Hematopoietic multipotent progenitor cell treated with erythropoietin and hydrocortisone succinate and interleukin-3 and kit ligand, for 6 days (in vitro differentiated cells): ENCODE data around the gene SLC6A6.
"Not testable (repeated sequence)": the region's sequence is repeated elsewhere in the genome, so short reads cannot be mapped to it uniquely, and the experiment has no call there.

Experiments
- DNase-seq: peaks from one replicate; pipeline ENCODE4 v3.0.0-alpha.2; 2015

Gene SLC6A6

DNA sequence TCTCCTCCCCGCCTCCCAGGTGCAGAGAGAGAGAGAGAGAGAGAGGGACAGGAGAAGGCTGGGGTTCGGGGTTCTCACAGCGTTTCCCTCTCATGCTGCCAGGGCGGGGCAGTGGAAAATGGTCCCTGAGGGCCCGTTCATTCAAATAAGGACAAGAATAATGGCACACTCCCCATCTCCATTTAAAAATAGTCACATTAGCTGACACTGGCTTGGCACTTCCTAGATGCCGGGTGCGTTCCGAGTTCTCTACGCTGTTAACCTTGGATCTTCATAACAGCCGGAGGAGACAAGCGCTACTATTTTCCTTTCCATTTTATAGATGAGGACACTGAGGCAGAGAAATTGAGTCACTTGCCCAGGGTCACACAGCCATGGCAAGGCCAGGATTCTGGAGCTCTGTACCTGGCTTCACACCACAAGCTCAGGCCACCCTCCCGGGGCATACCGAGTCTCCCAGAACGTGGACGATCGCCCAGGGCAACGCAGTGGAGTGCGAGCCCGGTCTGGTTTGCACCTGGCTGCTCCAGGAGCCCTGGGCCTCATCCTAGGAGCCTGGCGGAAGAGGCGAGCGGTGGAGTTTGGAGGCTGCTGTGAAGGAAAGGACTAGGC lies 608 bp upstream of the SLC6A6 start:
- DNase-seq = no peak

DNA sequence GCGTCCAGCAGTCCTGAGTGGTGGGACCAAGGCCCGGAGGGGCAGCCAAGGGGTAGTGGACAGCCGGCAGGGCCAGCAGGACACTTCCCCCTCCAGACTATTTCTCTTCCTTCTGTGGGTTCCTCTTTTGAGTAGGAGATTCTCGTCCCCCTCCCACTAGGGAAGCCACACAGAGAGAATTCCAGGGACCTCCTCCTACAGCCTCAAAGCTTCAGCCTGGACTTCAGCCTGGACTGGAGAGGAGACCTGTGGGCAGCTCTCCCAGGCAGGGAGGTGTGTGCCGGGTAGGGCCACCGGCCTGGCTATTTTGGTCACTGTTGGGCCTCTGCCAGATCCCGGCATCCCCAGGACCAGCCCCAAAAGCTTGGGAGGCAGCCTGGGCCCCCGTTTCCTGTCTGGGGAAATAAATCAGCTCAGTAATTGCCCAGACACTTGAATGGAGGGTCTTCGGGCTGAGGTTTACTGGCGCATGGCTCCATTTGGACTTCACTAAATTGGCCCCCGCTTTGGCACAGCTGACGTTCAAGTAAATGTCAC lies 1.3 kb downstream of the SLC6A6 start:
- peak; percentile 43 for DNase-seq

DNA sequence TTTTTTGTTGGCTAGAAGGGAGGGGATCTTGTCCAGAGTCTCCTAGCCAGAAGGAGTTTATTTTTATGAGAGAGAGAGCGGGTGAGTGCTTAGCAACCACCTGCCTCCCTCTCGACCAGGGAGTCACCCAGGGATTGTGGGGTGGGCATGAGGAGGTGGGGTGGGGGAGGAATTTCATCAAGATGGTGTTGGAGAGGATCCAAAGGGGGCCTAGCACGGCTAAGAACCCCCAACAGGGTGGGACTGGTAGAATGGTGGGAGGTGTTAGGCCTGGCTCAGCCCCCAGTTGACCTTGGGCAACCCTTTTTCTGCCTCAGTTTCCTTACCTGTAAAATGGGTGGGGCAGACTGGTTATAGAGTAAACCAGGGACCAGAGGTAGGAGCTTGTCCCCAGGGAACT lies 1.8 kb downstream of the SLC6A6 start:
- no peak for DNase-seq

DNA sequence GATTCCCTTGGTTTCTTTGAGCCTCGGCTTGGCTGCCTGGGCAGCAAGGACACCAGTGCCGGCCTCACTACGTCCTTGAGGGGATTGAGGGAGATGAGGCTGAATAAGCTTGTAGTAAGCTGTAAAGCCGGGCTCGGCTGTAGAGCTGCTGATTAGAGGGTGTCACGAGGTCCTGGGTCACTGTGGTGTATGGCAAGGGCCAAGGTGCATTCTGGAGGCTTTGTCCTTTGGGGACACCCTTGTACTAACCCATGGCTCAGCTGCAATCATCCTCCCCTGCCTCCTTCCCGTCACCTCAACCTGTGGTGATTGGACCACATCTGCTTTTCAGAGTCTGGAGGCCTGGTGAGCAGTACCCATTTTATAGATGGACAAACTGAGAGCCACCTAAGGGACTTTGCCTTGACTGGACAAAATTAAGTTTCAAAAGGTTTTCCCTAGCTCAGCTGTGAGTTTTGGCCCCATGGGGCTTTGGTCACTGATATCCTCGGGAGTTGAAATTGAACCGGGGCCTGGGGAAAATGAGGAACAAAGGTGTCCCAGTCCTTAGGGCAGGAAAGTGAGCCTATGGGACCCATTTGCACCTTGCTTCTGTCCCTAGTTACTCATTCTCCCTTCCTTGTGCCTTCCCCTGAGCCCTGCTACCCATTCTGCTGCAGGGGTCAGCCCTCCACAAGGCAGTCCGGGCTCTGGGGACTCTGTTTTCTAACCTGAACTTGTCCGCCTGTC lies 2.4 kb downstream of the SLC6A6 start:
- DNase-seq = peak; percentile 32

DNA sequence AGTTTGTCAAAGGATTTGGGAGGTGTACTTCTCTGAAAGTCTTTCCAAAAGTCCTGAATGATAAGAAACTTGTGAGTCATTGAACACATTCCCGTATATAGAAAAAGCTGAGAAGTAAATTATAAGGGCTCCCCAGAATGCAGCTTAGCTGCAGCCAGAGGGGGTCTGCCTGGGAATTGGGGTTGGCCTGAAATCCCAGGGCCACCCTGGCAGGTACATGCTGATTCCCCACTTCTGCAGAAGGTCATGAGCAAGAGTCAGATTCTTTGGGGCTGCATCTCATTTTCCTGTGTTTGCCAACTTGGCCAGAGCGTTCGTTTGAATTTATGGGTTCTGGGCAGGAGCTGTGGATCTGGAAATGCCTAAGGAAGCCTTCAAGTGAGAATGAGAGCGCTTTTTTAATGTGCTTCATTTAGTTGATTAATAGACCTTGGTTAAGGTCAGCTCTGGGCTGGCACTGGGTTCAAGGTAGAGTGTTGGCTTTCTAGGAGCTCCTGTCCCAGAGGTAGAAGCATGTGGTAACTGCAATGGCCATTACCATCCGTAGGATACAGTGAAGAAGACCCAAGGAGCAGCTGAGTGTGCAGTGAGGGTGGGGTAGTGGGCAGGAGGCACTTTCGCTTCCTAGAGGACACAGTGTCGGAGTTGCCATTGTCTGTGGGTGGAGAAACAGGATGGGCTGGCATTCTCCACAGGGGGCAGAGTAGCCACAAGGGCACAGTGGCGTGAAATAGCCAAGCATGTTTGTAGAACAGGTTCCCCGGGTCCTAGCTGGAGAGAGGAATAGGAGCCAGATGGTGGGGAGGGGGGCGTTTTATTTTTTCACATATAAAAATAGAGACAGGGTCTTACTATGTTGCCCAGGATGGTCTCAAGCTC lies 3.2 kb downstream of the SLC6A6 start:
- no peak for DNase-seq

DNA sequence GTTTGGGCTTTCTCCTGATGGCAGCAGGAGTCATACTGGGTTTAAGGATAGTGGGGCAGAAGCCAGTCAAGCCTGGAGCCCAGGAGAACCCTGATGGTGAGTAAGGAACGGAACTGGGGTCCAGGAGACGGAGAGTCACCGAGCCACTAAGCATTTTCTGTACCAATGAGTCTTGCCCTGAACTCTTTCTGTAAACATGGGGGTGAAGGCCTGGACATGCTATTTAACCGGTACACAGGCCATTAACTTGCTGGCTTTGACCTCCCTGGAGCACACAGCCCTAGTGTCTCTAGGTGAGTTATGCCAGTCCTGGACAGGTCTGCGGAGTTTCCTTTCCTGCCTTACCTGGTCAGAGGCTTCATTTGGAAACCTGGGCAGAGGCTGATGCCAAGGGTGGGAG lies 3.9 kb downstream of the SLC6A6 start:
- DNase-seq = no peak

DNA sequence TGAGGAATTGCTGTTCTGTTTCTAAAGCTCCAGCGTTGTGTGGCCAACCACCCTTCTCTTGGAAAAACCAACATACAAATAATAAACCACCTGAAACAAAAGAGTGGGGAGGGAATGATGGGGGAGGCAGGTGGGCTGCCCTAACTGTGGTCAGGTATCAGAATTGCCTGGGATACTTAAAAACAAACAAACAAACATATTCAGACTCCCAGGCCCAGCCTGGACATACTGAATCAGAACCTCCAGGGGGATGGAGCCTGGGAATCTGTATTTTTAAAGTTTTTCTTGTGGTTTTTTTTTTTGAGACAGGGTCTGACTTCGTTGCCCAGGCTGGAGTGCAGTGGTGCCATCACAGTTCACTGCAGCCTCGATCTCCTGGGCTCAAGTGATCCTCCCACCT lies 4.4 kb downstream of the SLC6A6 start:
- no peak for DNase-seq

DNA sequence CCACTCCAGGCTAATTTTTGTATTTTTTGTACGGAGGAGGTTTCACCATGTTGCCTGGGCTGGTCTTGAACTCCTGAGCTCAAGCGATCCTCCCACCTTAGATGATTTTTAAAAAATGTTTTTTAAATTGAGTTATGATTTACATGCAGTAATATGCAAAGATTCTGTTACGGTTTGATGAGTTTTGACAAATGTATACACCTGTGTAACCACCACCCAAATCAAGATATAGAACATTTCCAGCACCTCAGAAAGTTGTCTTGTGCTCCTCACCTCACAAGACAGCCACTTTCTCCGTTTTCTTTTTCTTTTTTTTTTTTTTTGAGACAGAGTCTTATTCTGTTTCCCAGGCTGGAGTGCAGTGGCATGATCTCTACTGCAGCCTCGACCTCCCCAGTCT lies 4.8 kb downstream of the SLC6A6 start:
- DNase-seq = no peak

DNA sequence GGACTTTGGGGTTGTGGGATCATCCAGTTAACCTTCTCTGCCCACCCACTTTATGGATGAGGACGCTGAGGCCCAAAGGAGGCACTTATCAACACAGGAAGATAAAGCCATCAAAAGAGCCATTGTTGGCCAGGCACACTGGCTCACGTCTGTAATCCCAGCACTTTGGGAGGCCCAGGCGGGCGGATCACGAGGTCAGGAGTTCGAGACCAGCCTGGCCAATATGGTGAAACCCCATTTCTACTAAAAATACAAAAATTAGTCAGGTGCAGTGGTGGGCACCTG lies 7.3 kb downstream of the SLC6A6 start:
- DNase-seq = not testable (repeated sequence)

DNA sequence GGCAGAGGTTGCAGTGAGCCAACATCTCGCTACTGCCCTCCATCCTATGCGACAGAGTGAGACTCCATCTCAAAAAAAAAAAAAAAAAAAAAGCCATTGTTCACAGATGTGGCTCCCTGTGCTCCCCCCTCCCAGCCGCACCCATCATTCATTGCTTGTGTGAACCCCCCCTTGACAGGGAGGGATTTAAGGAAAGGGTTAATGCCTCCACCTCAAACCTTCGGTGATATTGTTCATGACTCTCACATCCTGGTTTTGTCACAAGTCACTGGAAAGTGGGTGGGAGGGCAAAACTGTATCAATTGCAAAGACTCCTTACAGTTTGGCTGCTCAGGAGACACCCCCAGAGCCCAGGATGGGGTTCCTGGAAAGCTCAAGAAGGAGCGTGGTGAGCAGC lies 7.7 kb downstream of the SLC6A6 start:
- no peak for DNase-seq

DNA sequence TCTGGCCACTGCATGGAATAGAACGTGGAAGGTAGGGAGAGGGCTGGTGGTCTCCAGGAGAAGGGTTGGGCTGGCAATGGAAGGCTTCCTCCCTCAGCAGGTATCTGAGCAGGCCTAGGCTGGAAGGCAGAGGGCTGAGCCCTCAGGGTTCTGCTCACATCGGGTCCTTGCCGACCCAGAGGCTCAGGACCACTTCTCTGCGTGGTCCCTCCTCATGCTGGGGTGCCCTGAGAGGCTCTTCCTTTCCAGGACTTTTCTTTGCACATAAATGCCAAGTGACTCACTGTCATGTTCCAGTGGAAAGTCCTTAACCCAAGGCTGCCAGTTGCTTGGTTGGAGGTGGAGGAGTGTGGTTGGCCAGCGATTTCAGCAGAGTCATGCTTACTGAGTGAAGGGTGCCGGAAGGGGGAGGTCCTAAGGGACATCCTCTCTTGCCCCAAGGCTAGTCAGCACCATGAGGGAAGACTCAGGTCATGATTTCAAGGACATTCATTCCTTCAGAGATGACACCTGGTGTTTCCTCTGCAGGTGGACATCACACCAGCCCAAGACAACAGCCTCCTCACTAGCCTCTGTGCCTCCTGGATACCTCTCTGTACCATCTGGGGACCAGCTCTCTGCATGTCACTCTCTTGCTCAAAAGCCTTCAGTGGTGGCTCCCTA lies 8.2 kb downstream of the SLC6A6 start:
- DNase-seq = peak; percentile 93

DNA sequence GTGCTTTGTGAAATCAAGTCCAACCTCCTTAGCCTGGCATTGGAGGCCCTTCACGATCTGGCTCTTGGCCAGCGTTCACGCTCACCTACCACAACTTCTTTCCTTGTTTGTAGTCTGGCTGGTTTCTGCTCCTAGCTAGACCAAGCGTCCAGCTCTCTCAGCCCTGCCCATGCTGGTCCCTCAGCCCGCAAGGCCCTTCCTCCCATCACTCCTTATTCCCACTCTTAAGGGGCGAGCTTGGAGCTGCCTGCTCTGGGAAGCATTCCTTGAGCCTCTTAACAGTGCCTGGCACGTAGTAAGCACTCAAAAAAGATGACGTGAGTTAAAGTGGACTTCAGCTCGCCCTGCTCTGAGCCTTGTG lies 8.7 kb downstream of the SLC6A6 start:
- no peak for DNase-seq

DNA sequence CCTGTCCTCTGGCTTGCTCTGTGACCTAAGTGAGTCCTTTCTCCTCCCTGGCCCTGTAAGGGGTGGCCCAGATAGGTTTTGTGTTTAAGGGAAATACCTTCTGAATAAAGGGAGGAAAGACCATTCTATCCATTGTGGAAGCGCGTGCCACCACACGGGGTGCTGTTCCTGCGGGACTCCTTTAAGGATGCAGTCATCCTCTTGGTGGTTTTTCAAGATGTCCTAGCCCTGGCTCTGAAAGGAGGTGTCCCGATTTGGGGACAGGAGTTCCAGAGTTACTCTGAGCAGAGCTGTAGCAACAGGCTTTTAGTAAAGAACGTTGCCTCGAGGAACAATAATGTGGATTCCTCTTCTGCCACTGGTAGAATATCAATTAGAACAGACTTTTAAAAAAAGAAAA lies 9.6 kb downstream of the SLC6A6 start:
- DNase-seq = no peak

DNA sequence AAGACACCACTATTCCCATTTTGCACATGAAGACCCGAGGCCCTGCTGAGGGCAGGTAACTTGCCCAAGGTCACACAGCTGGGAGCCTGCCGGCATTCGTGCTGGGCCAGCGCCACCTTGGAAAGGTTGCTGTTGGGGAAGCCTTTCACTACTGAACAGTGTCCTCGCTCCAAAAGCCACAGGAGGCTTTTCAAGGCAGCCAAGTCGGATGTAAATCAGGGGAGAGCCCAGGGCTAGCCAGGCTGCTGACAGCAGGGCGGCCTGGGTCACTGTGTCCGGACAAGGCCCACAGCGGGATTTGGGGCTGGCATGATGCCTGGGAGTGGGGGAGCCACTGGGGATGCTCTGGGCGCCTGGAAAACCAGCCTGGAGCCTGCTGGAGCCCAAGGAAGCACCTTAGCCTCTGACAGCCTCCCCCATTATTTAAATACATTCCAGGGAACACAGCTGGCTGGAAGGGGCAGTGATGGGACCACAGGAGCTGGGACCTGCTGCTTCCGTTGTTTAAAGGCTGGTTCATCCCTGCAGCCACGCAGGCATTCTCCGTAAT lies 10.5 kb downstream of the SLC6A6 start:
- no peak for DNase-seq

DNA sequence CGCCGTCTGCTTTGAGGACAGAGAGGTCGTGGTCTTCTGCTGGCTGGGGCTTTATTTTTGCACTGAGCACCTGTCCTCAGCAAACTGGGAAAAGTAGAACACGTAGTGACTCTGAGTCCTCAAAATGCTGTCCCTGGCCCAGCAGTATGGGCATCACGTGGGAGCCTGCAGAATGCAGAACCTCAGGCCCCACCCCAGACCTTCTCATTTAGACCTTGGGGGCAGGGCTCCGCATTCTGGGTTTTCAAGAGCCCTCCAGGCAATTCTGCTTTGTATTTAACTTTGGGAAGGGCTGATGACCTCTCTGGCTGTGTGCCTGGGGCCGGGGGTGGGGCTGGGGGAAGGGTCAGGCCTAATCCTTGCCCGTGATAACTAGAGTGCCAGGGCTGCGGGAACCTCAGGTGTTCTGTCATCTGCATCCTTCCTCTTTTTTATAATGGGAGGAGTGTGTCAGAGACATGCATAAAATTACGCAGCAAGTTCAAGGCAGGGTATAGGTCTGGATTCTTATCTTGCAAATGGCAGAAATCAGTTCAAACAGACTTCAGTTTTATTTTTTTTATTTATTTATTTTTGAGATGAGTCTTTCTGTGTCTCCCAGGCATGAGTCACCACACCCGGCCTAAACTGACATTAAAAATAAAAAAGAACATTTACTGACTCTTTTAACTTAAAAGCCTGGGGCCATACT lies 11.1 kb downstream of the SLC6A6 start:
- DNase-seq = peak; percentile 49

DNA sequence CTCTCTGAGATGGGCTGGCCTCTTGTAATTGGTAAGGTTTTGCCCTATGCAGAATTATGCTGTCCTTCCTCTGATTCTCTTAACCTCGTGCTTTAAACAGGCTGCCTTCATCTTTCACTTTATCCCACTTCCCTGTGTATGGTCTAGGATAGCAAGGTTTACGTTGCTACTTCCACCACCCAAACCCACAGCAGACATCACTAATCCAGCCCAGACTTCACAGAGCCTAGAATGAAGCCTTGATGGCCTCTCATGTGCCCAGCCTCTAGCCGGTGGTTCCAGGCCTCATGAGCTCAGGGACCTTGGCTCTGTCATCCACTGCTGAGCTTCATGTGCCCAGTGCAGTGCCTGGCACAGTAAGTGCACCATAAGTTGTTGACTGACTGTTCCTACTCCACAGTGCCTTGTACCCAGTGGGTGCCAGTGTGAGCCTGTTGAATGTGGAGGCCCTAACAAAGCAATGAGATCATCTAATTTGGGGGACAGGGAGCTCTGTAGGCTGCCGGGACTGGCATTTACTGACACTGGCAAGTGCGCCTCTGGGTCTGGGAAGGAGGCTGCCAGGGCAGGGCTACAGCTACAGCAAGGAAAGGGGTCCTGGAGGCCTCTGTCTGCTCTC lies 12.5 kb downstream of the SLC6A6 start:
- DNase-seq = no peak

DNA sequence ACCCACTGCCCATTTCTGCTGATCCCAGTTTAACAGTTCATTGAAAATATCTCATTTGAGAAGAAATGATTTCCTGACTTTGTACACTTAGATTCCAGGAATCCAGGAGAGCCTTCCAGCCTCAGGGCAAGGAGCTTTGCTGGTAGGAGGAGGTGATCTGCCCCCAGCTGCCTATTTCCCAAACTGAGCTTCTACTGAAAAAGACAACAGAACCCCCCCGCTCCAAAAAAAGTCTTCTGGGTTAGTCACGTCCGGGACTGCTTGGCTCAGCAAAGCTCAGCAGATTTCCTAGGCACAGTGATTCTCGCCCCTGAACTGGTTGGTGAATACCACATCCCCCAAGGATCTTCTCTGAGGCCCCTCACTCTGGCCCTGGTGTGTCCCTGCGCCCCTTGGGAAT lies 13.1 kb downstream of the SLC6A6 start:
- DNase-seq = no peak

DNA sequence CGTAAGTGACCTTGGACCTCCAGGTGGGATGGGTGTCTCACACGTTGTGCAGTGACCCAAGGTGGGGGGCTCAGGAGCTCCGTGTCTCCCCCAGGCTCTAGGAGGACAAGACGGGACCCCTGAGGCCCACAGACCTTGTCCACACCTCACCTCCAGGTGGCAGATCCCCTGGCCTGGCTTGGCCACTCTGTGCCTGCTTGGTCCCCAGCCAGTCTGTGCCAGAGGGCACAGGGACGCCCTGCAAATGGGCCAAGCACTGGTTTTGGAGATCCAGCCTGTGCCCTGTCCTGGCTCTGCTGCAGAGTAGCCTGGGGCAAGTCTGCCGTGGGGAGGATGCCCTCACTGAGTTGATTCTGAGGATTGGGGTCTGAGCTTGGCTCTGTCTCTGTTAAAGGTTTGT lies 14.0 kb downstream of the SLC6A6 start:
- DNase-seq = no peak

DNA sequence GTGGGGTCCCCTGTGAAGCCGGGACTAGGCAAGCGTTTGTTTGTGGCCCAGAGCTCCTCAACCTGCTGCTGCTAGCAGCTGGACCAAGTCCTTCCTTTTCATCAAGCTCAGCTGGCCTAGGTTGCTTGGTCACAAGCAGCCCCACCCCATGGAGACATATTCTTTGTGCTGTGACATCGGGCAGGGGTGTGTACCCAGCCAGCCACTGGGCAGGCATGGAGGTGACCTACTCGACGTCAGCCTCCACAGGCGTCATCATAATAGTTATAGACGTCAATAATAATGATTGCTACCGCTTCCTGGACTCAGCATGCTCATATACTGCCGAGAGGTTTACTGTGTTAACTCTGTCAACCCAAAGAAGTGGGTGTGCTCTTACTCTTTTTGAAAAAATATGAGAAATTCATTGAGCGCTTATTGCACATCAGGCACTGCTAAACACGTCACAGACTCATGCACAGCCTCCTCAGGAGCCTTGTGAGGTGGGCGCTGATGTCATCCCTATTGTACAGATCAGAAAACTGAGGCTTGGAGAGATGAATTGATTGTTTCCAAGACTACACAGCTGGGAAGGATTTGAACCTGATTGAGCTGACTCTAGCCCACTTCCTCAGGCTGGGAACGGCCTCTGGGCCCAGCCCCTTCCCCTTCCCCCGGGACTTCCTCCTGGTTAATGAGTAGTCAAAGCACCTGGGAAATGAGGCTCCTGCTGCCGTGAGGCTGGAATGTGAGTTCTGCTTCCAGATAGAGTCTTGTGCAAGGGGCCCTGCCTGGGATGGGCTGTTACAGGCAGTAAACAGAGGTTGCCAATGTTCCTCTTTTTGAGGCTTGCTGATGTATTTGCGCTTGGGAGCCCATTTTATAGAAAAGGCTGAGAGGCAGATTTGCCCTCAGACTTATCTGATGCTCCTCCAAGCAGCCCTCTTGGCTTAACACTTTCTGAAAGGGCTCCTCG lies 16.2 kb downstream of the SLC6A6 start:
- peak; percentile 37 for DNase-seq

DNA sequence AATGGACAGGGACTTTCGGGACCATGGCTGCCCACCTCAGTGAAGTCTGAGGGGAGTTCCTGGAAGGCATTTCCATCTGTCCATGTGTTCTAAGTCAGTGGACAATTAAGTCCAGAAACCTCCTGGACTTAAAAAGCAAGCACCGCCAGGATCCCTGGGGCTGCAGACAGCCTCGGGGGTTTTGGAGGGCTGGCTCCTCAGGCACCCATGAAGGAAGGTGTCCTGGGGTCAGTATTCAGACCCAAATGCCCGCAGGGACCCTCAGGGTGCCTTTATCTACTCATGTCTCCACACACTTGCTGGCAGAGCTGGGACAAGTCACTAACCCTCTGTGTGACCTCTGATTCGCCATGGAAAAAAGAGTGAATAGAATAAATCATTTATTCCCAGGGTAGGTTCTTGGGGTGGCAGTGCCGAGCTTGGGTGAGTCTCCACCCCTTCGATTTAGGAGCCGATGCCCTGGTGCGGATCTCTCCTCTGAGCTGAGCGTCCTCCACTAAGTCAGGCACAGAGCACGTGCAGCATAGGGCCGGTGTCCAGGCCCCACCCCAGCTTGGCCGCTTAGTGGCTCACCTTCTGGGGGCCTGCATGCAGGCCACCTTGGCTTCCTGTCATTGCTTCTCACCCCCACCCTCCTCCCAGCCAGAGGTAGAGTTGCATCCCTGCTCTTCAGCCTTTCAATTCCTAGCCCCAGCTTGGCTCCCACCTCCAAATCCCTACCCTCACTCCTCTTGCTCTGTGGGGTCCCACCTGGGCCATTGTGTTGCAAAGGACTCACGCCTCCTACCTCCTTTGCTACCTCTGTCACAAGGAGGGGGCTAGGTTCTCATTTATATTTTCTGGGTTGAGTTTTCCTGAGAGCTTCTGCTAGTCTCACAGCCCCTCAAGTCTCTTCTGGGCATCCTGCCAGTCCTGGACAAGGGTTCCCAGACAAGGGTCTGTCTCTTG lies 19.9 kb downstream of the SLC6A6 start:
- DNase-seq = no peak
